B cell (primary cell): ENCODE results near the gene AKR1C3. TPM values are rescaled to one million over a fixed set of nuclear protein-coding genes. Genes with fewer than 3 reads are reported as not detected.

Experiments
- ATAC-seq: fragments of 200-7000 bp; cut with Tn5 transposase; one replicate; pipeline ENCODE4 v1.10.0; 2021; ENCODE audit warnings: low read depth, mild to moderate bottlenecking, moderate number of reproducible peaks, moderate library complexity
- CTCF ChIA-PET: fragments of 350-600 bp; sonication (Branson Sonifier 250); formaldehyde crosslinking; loops from one replicate; lab custom pipeline; 2021; ENCODE audit warnings: antibody characterized with exemption, inconsistent platforms; lab: Charles Lee
- POLR2A ChIA-PET: fragments of 350-600 bp; sonication (Branson Sonifier 250); formaldehyde crosslinking; loops from one replicate; lab custom pipeline; 2021; ENCODE audit warnings: antibody characterized with exemption; lab: Charles Lee
- DNase-seq: peaks from one replicate; pipeline ENCODE4 v3.0.0; 2013
- H2AFZ ChIP-seq: 2 replicates; pipeline ENCODE4 v1.6.1; 2012; ENCODE audit warnings: mild to moderate bottlenecking, low read depth, low read length; ENCODE audit not compliant: insufficient read depth, poor library complexity, severe bottlenecking
- H3K27ac ChIP-seq, 2 donors: 1 replicate in 1 of 2; 2 replicates in 1 of 2; pipeline ENCODE4 v1.5.1; 2012 to 2013; ENCODE audit warnings: low read length in 2 of 2, mild to moderate bottlenecking in 2 of 2, moderate library complexity in 1 of 2
- H3K27me3 ChIP-seq, 4 experiments: fragments of 200-600 bp in 1 of 4; sonication (generic) in 1 of 4; replicated peaks in 1 of 4; 1 replicate in 2 of 4; 2 replicates in 2 of 4; pipeline versions ENCODE4 v1.6.1 to v1.7.0; 2013 to 2016; ENCODE audit warnings: low read length in 3 of 4, mild to moderate bottlenecking in 2 of 4, mixed read lengths in 1 of 4, moderate library complexity in 1 of 4; ENCODE audit not compliant: insufficient read depth in 4 of 4, control insufficient read depth in 3 of 4; ENCODE audit errors: control extremely low read depth in 1 of 4
- H3K36me3 ChIP-seq, 2 experiments: replicated peaks in 1 of 2; 1 replicate in 1 of 2; 2 replicates in 1 of 2; pipeline versions ENCODE4 v1.6.1 to v1.7.1; 2013; ENCODE audit warnings: low read length in 1 of 2; ENCODE audit not compliant: insufficient read depth in 2 of 2, control insufficient read depth in 1 of 2; ENCODE audit errors: control extremely low read depth in 1 of 2, extremely low read depth in 1 of 2
- H3K4me1 ChIP-seq, 2 donors: fragments of 200-600 bp in 1 of 2; sonication (generic) in 1 of 2; 1 replicate in 1 of 2; 2 replicates in 1 of 2; pipeline versions ENCODE4 v1.5.1 to v1.6.1; 2013 to 2017; ENCODE audit warnings: low read length in 2 of 2; ENCODE audit not compliant: control insufficient read depth in 2 of 2, insufficient read depth in 2 of 2
- H3K4me2 ChIP-seq: replicated peaks from 2 replicates; pipeline ENCODE3; 2012; ENCODE audit warnings: mild to moderate bottlenecking, low read depth, low read length; ENCODE audit not compliant: poor library complexity, severe bottlenecking
- H3K4me3 ChIP-seq, 5 experiments: fragments of 200-600 bp in 1 of 5; sonication (generic) in 1 of 5; 1 replicate in 3 of 5; 2 replicates in 2 of 5; pipeline versions ENCODE4 v1.5.1 to v1.7.0; 2011 to 2016; ENCODE audit warnings: low read length in 4 of 5, mild to moderate bottlenecking in 4 of 5, low read depth in 2 of 5, control low read depth in 1 of 5, moderate library complexity in 1 of 5; ENCODE audit not compliant: insufficient read depth in 1 of 5; ENCODE audit errors: control extremely low read depth in 1 of 5, extremely low read depth in 1 of 5
- H3K79me2 ChIP-seq: fragments of 200-600 bp; sonication (generic); one replicate; pipeline ENCODE4 v1.6.0; 2016; ENCODE audit warnings: low read length; ENCODE audit not compliant: control insufficient read depth, insufficient read depth
- H3K9ac ChIP-seq: fragments of 200-600 bp; sonication (generic); 2 replicates; pipeline ENCODE4 v1.6.1; 2017; ENCODE audit warnings: mild to moderate bottlenecking, low read length, moderate library complexity
- H3K9me3 ChIP-seq, 3 donors: one replicate each; pipeline versions ENCODE4 v1.6.1 to v1.7.1; 2013; ENCODE audit warnings: low read length in 2 of 3; ENCODE audit not compliant: control insufficient read depth in 2 of 3, insufficient read depth in 1 of 3; ENCODE audit errors: control extremely low read depth in 1 of 3
- H4K20me1 ChIP-seq: 2 replicates; pipeline ENCODE4 v1.6.0; 2012; ENCODE audit warnings: mild to moderate bottlenecking, low read length; ENCODE audit not compliant: insufficient read depth, control insufficient read depth, poor library complexity, severe bottlenecking
- H3K27ac Mint-ChIP-seq: one replicate; pipeline ENCODE4 v1.8.0; 2021; ENCODE audit warnings: mixed read lengths
- H3K27me3 Mint-ChIP-seq: one replicate; pipeline ENCODE4 v1.8.0; 2021; ENCODE audit warnings: mixed read lengths
- H3K4me1 Mint-ChIP-seq: one replicate; pipeline ENCODE4 v1.8.0; 2021; ENCODE audit warnings: mixed read lengths
- H3K4me3 Mint-ChIP-seq: one replicate; pipeline ENCODE4 v1.8.0; 2021; ENCODE audit warnings: mixed read lengths
- H3K9me3 Mint-ChIP-seq: one replicate; pipeline ENCODE4 v1.8.0; 2022; ENCODE audit warnings: mixed read lengths; ENCODE audit not compliant: insufficient read depth
- EZH2 ChIP-seq: IDR thresholded peaks from 2 replicates; pipeline ENCODE4 v1.6.1; 2012; ENCODE audit warnings: borderline replicate concordance, low read depth, mild to moderate bottlenecking, moderate library complexity, low read length; ENCODE audit not compliant: insufficient read depth, poor library complexity, severe bottlenecking
- WGBS: methylation state at CpG from one replicate; pipeline ENCODE4 v1.1.5; 2013; ENCODE audit warnings: missing lambda C conversion rate; ENCODE audit not compliant: insufficient coverage; 5-methylcytosine and 5-hydroxymethylcytosine counted together
- intact Hi-C: fragments of 100-400 bp; cut with micrococcal nuclease; formaldehyde crosslinking; loops from one replicate; pipeline ENCODE4 v1.10.0; 2022
- polyA plus RNA-seq: library from polyadenylated mRNA; depleted of rRNA; stranded (reverse); fragments of >200 nt; gene quantifications from 2 replicates; pipeline ENCODE4 v1.2.3, GENCODE V29; 2012
- total RNA-seq, 2 donors: library from RNA; stranded (reverse); fragments of 120-200 nt in 1 of 2; gene quantifications; 1 replicate in 1 of 2; 2 replicates in 1 of 2; pipeline versions ENCODE4 v1.2.3 to v1.2.4, GENCODE V29; 2013 to 2022
- TF ChIP-seq, protein P1 (sequence below): fragments of 200-600 bp; IDR thresholded peaks from one replicate; pipeline ENCODE4 v1.8.0; 2022; ENCODE audit warnings: antibody characterized with exemption, mild to moderate bottlenecking

AKR1C3 gene
- total and polyA plus RNA-seq, 2 donors (not counting 1 experiment from before 2014, with no cell fraction given), result 0.28 to 0.62 TPM

DNA sequence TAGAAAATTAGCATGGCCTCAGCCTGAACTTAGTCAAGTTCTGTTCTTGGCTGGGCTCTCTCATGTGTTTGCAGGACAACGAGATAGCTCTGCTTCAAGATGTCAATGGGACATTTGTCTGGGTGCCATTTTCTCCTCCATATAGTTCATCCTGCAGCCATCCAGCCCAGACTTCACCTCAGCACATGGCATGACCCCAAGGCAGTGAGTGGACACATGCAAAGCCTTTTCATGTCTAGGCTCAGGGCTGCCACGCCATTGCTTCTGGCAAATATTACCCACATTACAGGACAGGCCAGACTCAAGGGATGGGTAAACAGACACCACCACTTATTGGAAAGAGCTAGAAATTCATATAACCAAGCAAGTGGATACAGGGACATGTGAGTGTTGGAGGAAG is 9.3 kb downstream of the AKR1C3 start:
- POLR2A ChIA-PET, result no interaction called here
- TF ChIP-seq, protein P1, sequence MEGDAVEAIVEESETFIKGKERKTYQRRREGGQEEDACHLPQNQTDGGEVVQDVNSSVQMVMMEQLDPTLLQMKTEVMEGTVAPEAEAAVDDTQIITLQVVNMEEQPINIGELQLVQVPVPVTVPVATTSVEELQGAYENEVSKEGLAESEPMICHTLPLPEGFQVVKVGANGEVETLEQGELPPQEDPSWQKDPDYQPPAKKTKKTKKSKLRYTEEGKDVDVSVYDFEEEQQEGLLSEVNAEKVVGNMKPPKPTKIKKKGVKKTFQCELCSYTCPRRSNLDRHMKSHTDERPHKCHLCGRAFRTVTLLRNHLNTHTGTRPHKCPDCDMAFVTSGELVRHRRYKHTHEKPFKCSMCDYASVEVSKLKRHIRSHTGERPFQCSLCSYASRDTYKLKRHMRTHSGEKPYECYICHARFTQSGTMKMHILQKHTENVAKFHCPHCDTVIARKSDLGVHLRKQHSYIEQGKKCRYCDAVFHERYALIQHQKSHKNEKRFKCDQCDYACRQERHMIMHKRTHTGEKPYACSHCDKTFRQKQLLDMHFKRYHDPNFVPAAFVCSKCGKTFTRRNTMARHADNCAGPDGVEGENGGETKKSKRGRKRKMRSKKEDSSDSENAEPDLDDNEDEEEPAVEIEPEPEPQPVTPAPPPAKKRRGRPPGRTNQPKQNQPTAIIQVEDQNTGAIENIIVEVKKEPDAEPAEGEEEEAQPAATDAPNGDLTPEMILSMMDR, result no peak
- no peak for TF ChIP-seq EZH2
- ATAC-seq, result no peak
- Histone ChIP-seq H3K27me3 (no peaks in the 10 kb centered on the region), H3K4me3 (no peak overlapping the region), H3K4me2 (no peak overlapping the region), H3K9ac (no peak overlapping the region), H3K27ac (no peak overlapping the region), H4K20me1 (no peaks in the 10 kb centered on the region), H3K36me3 (no peaks in the 10 kb centered on the region), H2AFZ (no peak overlapping the region), H3K4me1 (no peaks in the 10 kb centered on the region), H3K79me2 (no peaks in the 10 kb centered on the region), H3K9me3 (no peaks in the 10 kb centered on the region)
- no peak overlapping the region for H3K27ac Mint-ChIP-seq
- H3K4me3 Mint-ChIP-seq, result no peak overlapping the region
- intact Hi-C loops, result no loop called here
- H3K27me3 Mint-ChIP-seq, result peaks cover 2% of the 10 kb centered on the region
- no peaks in the 10 kb centered on the region for H3K4me1 Mint-ChIP-seq
- DNase-seq, result no peak
- WGBS, result no CpG with 5 or more reads among the region's 2 CpGs
- H3K9me3 Mint-ChIP-seq, result no peaks in the 10 kb centered on the region
- CTCF ChIA-PET, result no interaction called here

DNA sequence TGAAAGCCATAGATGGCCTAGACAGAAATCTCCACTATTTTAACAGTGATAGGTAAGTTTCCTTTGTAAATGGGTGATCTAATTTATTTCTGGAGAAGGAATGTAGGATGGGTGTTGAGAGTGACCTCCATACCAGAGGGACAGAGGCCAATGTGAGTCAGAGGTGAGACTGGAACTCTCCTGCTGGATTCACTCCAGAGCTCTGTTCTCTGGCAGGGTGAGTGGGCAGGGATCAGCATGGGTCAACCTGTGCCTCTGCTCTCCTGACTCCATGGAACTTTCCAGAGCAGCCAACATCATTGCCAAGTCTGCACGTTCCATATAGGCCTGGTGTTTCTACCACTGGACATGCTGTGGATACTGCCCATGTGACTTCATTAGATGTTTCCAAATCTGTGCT is 11.4 kb downstream of the AKR1C3 start:
- no peak for ATAC-seq
- no peak overlapping the region for H3K9ac ChIP-seq
- ChIA-PET CTCF (no interaction called here), POLR2A (no interaction called here)
- H3K27me3 ChIP-seq, result no peaks in the 10 kb centered on the region
- WGBS, result 94% methylated on average over 1 of the region's 1 CpG
- no peak overlapping the region for H3K4me3 ChIP-seq
- no peaks in the 10 kb centered on the region for H3K4me1 ChIP-seq
- no peak overlapping the region for H2AFZ ChIP-seq
- no peaks in the 10 kb centered on the region for H3K9me3 Mint-ChIP-seq
- peaks cover 2% of the 10 kb centered on the region for H3K27me3 Mint-ChIP-seq
- no peaks in the 10 kb centered on the region for H3K79me2 ChIP-seq
- H3K27ac Mint-ChIP-seq, result no peak overlapping the region
- H4K20me1 ChIP-seq, result no peaks in the 10 kb centered on the region
- TF ChIP-seq EZH2, result no peak
- TF ChIP-seq, protein P1, result no peak
- H3K4me2 ChIP-seq, result no peak overlapping the region
- H3K4me1 Mint-ChIP-seq, result no peaks in the 10 kb centered on the region
- H3K27ac ChIP-seq, result no peak overlapping the region
- H3K4me3 Mint-ChIP-seq, result no peak overlapping the region
- intact Hi-C loops, result no loop called here
- no peaks in the 10 kb centered on the region for H3K9me3 ChIP-seq
- no peaks in the 10 kb centered on the region for H3K36me3 ChIP-seq
- DNase-seq, result no peak
